ENCODE results near the gene CHP2. TPM values are rescaled to one million over a fixed set of nuclear protein-coding genes. Genes with fewer than 3 reads are reported as not detected.
A peak's percentile ranks its signal among the peaks of the same experiment; 100 is the strongest.

The CHP2 gene
- total and polyA plus RNA-seq, 2 of the 13 experiments (the other 11 are each of a cell fraction or from before 2014, with no cell fraction given), result not detected

DNA sequence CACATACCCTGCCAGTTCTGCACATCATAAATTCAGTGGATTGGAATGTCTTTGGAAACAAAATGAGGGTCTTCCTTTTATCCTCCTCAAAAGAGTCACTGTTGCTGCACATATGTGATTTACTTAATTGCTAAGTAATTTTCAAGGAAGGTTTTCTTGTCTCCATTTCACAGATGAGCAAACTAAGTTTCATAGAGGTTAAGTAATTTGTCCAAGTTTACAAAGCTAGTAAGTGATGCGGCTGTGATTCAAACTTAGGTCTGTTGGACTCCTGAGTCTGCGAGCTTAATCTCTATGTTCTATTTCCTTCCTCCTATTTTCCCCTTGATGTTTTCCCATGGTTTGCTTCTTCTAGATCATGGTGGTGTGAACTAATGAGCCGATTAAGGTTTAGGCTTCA is 28.1 kb upstream of the CHP2 start:
- Histone ChIP-seq H3K4me1 (ENCODE audit: insufficient read depth, low read length) (peaks cover 37% of the 10 kb centered on the region), H3K27me3 (ENCODE audit: control insufficient read depth in 1 of 2, insufficient read depth in 2 of 2, low read length in 2 of 2) (no peaks in the 10 kb centered on the region), H2AFZ (ENCODE audit: low read length) (no peak overlapping the region), H3K9me3 (ENCODE audit: low read length) (peaks cover 5% of the 10 kb centered on the region; the same call in 1 of the 2 replicates), H3K4me2 (ENCODE audit: low read depth, low read length) (no peak overlapping the region), H3K79me2 (ENCODE audit: insufficient read depth, low read length) (no peaks in the 10 kb centered on the region), H3K36me3 (replicated peaks in 1 of 2; ENCODE audit: control insufficient read depth in 1 of 2, insufficient read depth in 2 of 2, low read length in 2 of 2) (no peaks in the 10 kb centered on the region), H3K4me3 (replicated peaks in 1 of 3; ENCODE audit: insufficient read depth in 1 of 3, low read depth in 2 of 3, low read length in 3 of 3) (no peak overlapping the region), H3K27ac (ENCODE audit: extremely low read length, insufficient read depth, low read length) (no peak overlapping the region), H4K20me1 (ENCODE audit: insufficient read depth, low read length) (no peaks in the 10 kb centered on the region), H3K9ac (ENCODE audit: insufficient read depth, low read depth, low read length) (no peak overlapping the region)
- in situ Hi-C loops (cut with HindIII; ENCODE audit: extremely low pct_ligation_motif_present, low pct_unique_long_range_greater_than_20kb), result no loop called here
- ATAC-seq, result no peak
- FAIRE-seq, result no peak
- WGBS (ENCODE audit: low lambda C conversion rate), result 90% methylated on average over 3 of the region's 3 CpGs
- intact Hi-C loops (cut with micrococcal nuclease; ENCODE audit: unreplicated experiment), result loop anchor here (5.0 kb wide), 1 partner anchor 84 kb away; the partner anchor contains the start of genes DCTN5 and PALB2
- peak; percentile 83 for TF ChIP-seq ZNF629 (CRISPR knock-in tag; conservative IDR thresholded peaks at IDR 0.05)
- no peak for TF ChIP-seq KDM3A (CRISPR knock-in tag; IDR thresholded peaks at IDR 0.05; ENCODE audit: low read depth)
- CTCF ChIA-PET (ENCODE audit: low intra/inter-chr PET ratio, low total read pairs), result no interaction called here
- no peak for DNase-seq (ENCODE audit: low spot score)
- no TSS peak for BruUV-seq (replicated peaks)
- POLR2A ChIA-PET, result no interaction called here

DNA sequence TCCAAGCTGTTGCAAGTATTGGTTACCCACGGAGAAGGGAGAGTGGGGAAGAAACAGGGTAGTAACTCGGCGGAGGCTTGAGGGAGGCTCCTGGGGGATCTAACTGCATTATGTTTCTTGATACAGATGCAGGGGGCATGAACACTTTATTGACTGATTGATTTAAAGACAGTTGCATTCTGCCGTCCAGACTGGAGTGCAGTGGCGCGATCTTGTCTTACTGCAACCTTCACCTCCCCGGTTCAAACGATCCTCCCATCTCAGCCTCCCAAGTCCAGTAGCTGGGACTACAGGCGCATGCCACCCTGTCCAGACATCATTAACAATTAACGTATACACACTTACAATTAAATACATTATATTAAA is 26.7 kb upstream of the CHP2 start:
- no peak overlapping the region for H3K9ac ChIP-seq (ENCODE audit: insufficient read depth, low read depth, low read length)
- DNase-seq (ENCODE audit: low spot score) (no peak), ATAC-seq (peak; percentile 21; the same call in 2 of the 3 replicates), FAIRE-seq (no peak)
- no peaks in the 10 kb centered on the region for H3K27me3 ChIP-seq (ENCODE audit: control insufficient read depth in 1 of 2, insufficient read depth in 2 of 2, low read length in 2 of 2)
- peaks cover 27% of the 10 kb centered on the region for H3K4me1 ChIP-seq (ENCODE audit: insufficient read depth, low read length)
- 53% methylated on average over 10 of the region's 10 CpGs for WGBS (ENCODE audit: low lambda C conversion rate)
- no peaks in the 10 kb centered on the region for H3K79me2 ChIP-seq (ENCODE audit: insufficient read depth, low read length)
- in situ Hi-C loops (cut with HindIII; ENCODE audit: extremely low pct_ligation_motif_present, low pct_unique_long_range_greater_than_20kb), result no loop called here
- BruUV-seq (replicated peaks), result no TSS peak
- H2AFZ ChIP-seq (ENCODE audit: low read length), result peak overlapping the region; percentile 57
- H4K20me1 ChIP-seq (ENCODE audit: insufficient read depth, low read length), result no peaks in the 10 kb centered on the region
- H3K9me3 ChIP-seq (ENCODE audit: low read length), result no peaks in the 10 kb centered on the region
- TF ChIP-seq NR2F6 (IDR thresholded peaks at IDR 0.05), result no peak
- 0 out of 2 replicates have a peak, but pooled peaks have one; percentile 0 for TF ChIP-seq NR2F6 (CRISPR knock-in tag; IDR thresholded peaks at IDR 0.05)
- peak; percentile 37 for TF ChIP-seq TBL1XR1 (IDR thresholded peaks at IDR 0.05; ENCODE audit: borderline replicate concordance, low read length, partially characterized antibody)
- TF ChIP-seq CC2D1A (CRISPR knock-in tag; IDR thresholded peaks at IDR 0.05), result 0 out of 2 replicates have a peak, but pooled peaks have one; percentile 75
- TF ChIP-seq, protein P1, sequence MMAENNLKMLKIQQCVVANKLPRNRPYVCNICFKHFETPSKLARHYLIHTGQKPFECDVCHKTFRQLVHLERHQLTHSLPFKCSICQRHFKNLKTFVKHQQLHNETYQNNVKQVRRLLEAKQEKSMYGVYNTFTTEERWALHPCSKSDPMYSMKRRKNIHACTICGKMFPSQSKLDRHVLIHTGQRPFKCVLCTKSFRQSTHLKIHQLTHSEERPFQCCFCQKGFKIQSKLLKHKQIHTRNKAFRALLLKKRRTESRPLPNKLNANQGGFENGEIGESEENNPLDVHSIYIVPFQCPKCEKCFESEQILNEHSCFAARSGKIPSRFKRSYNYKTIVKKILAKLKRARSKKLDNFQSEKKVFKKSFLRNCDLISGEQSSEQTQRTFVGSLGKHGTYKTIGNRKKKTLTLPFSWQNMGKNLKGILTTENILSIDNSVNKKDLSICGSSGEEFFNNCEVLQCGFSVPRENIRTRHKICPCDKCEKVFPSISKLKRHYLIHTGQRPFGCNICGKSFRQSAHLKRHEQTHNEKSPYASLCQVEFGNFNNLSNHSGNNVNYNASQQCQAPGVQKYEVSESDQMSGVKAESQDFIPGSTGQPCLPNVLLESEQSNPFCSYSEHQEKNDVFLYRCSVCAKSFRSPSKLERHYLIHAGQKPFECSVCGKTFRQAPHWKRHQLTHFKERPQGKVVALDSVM (CRISPR knock-in tag; IDR thresholded peaks at IDR 0.05), result 0 out of 2 replicates have a peak, but pooled peaks have one; percentile 43
- TF ChIP-seq NFYC (CRISPR knock-in tag; IDR thresholded peaks at IDR 0.05), result no peak
- 0 out of 2 replicates have a peak, but pooled peaks have one; percentile 4 for TF ChIP-seq RARA (CRISPR knock-in tag; IDR thresholded peaks at IDR 0.05)
- 0 out of 2 replicates have a peak, but pooled peaks have one; percentile 7 for TF ChIP-seq MED1 (CRISPR knock-in tag; IDR thresholded peaks at IDR 0.05)
- 0 out of 2 replicates have a peak, but pooled peaks have one; percentile 7 for TF ChIP-seq ZNF354B (CRISPR knock-in tag; IDR thresholded peaks at IDR 0.05)
- no peak for TF ChIP-seq HMG20B (CRISPR knock-in tag; conservative IDR thresholded peaks at IDR 0.05)
- no peak for TF ChIP-seq ZNF180 (CRISPR knock-in tag; IDR thresholded peaks at IDR 0.05; ENCODE audit: borderline replicate concordance, low read depth)
- 0 out of 2 replicates have a peak, but pooled peaks have one; percentile 19 for TF ChIP-seq SIN3B (IDR thresholded peaks at IDR 0.05; ENCODE audit: low read length)
- TF ChIP-seq, protein P2, sequence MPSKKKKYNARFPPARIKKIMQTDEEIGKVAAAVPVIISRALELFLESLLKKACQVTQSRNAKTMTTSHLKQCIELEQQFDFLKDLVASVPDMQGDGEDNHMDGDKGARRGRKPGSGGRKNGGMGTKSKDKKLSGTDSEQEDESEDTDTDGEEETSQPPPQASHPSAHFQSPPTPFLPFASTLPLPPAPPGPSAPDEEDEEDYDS (CRISPR knock-in tag; IDR thresholded peaks at IDR 0.05), result 0 out of 2 replicates have a peak, but pooled peaks have one; percentile 4
- TF ChIP-seq STAT5B (CRISPR knock-in tag; IDR thresholded peaks at IDR 0.05), result no peak
- no peak for TF ChIP-seq XBP1 (CRISPR knock-in tag; IDR thresholded peaks at IDR 0.05)
- TF ChIP-seq BHLHE40 (IDR thresholded peaks at IDR 0.05; ENCODE audit: low read length), result no peak
- H3K36me3 ChIP-seq (replicated peaks in 1 of 2; ENCODE audit: control insufficient read depth in 1 of 2, insufficient read depth in 2 of 2, low read length in 2 of 2), result no peaks in the 10 kb centered on the region
- H3K4me3 ChIP-seq (replicated peaks in 1 of 3; ENCODE audit: insufficient read depth in 1 of 3, low read depth in 2 of 3, low read length in 3 of 3), result peak overlapping the region in 1 of 3 experiments; percentile 57; a peak in 1 of 6 replicates
- H3K27ac ChIP-seq (ENCODE audit: extremely low read length, insufficient read depth, low read length), result no peak overlapping the region
- peak overlapping the region; percentile 83 for H3K4me2 ChIP-seq (ENCODE audit: low read depth, low read length)
- ChIA-PET POLR2A (no interaction called here), CTCF (ENCODE audit: low intra/inter-chr PET ratio, low total read pairs) (interaction anchor here (1.3 kb wide), 1 partner anchor 50 kb away, joined by 3 read pairs; no protein-coding TSS in a partner anchor)
- intact Hi-C loops (cut with micrococcal nuclease; ENCODE audit: unreplicated experiment), result loop anchor here (2.0 to 5.0 kb wide), 2 partner anchors 49 to 86 kb away; partner anchors contain the start of genes DCTN5, PALB2 and PLK1

Data from HepG2 (cell line).